ENCODE data around the gene TSC1. TPM values are rescaled to one million over a fixed set of nuclear protein-coding genes. Genes with fewer than 3 reads are reported as not detected.

The TSC1 gene
- total and polyA plus RNA-seq, 2 donors: 15.1 to 18.7 TPM

DNA sequence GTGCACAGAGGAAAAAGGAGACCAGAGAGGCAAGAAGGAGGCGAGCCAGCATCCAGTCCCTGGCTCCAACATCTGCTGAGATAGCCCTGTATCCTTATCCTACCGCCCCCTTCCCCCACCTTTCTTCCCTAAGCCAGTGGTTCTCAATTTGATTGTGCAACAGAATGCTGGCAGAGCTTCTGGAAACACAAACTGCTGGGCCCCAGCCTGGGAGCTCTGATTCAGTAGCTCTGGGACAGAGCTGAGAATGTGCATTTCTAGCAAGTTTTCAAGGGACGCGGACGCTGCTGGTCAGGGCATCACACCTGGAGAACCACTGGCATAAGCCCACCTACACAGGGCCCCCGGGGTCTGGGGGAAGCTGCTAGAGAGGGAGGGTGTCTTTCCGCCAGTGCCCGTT lies 87.4 kb downstream of the TSC1 start:
- Histone ChIP-seq H3K9me3 (ENCODE audit: control insufficient read depth in 2 of 2, insufficient read depth in 1 of 2, low read length in 1 of 2) (peaks cover 0 to 3% of the 10 kb centered on the region in 2 donors), H3K4me3 (ENCODE audit: low read length in 2 of 2) (no peak overlapping the region), H3K27me3 (ENCODE audit: control insufficient read depth in 2 of 2, insufficient read depth in 1 of 2, low read length in 1 of 2) (no peaks in the 10 kb centered on the region), H3K27ac (ENCODE audit: low read depth in 1 of 2, low read length in 1 of 2) (peak overlapping the region; percentile 58 to 61), H3K36me3 (ENCODE audit: control insufficient read depth in 2 of 2, insufficient read depth in 2 of 2, low read length in 1 of 2) (no peaks in the 10 kb centered on the region), H3K4me1 (ENCODE audit: control insufficient read depth in 2 of 2, insufficient read depth in 2 of 2, low read length in 2 of 2) (peaks cover 66 to 91% of the 10 kb centered on the region in 2 donors)
- no peak for DNase-seq (ENCODE audit: low read depth in 6 of 9, low spot score in 9 of 9)
- 88% methylated on average over 8 of the region's 8 CpGs for whole genome bisulfite sequencing

DNA sequence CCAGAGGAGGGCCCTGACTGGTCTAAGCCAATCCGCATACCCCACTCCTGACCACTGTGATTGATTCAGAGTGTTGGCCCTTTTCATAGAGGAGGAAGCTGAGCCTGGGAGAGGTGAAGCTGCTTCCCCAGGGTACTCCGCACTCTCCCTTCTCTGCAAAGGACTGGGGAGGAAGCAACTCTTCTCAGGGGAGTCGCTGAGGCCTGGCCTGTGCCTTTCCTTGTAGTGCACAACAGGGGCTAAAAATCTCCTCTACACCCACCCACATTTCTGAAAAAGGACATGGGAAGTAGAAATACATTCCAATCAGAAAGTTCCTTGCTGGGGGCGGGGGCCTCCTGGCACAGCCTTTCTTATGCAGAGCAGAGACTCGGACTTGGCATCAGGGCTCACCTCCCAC lies 88.5 kb downstream of the TSC1 start:
- no peak overlapping the region for H3K27ac ChIP-seq (ENCODE audit: low read depth in 1 of 2, low read length in 1 of 2)
- peaks cover 0 to 3% of the 10 kb centered on the region in 2 donors for H3K9me3 ChIP-seq (ENCODE audit: control insufficient read depth in 2 of 2, insufficient read depth in 1 of 2, low read length in 1 of 2)
- no peaks in the 10 kb centered on the region for H3K36me3 ChIP-seq (ENCODE audit: control insufficient read depth in 2 of 2, insufficient read depth in 2 of 2, low read length in 1 of 2)
- H3K4me1 ChIP-seq (ENCODE audit: control insufficient read depth in 2 of 2, insufficient read depth in 2 of 2, low read length in 2 of 2): peaks cover 64 to 91% of the 10 kb centered on the region in 2 donors
- no peak overlapping the region for H3K4me3 ChIP-seq (ENCODE audit: low read length in 2 of 2)
- H3K27me3 ChIP-seq (ENCODE audit: control insufficient read depth in 2 of 2, insufficient read depth in 1 of 2, low read length in 1 of 2): no peaks in the 10 kb centered on the region
- no peak for DNase-seq (ENCODE audit: low read depth in 6 of 9, low spot score in 9 of 9)
- 97% methylated on average over 5 of the region's 5 CpGs for WGBS

DNA sequence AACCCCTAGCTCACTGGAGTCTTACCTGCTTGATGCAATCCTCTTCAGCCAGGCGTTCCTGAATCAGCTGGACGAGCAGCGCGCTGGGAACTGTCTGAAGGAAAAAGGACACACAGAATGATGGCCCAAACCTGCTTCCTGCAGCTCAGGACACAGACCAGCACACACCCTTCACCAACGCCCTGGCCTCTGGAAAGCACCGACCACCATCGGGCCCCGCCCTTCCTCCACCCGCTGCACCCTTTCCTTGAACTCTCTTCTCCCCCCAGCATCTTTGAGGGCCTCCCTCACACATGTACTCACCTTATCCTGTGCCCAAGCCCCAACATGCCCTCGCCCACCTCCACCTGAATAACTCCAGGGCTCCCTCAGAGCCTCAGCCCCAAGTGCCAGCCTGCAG lies 89.6 kb downstream of the TSC1 start:
- no peak for DNase-seq (ENCODE audit: low read depth in 6 of 9, low spot score in 9 of 9)
- WGBS: 81% methylated on average over 10 of the region's 10 CpGs
- H3K27me3 ChIP-seq (ENCODE audit: control insufficient read depth in 2 of 2, insufficient read depth in 1 of 2, low read length in 1 of 2): no peaks in the 10 kb centered on the region
- H3K4me3 ChIP-seq (ENCODE audit: low read length in 2 of 2): no peak overlapping the region
- no peaks in the 10 kb centered on the region for H3K36me3 ChIP-seq (ENCODE audit: control insufficient read depth in 2 of 2, insufficient read depth in 2 of 2, low read length in 1 of 2)
- no peak overlapping the region for H3K27ac ChIP-seq (ENCODE audit: low read depth in 1 of 2, low read length in 1 of 2)
- H3K9me3 ChIP-seq (ENCODE audit: control insufficient read depth in 2 of 2, insufficient read depth in 1 of 2, low read length in 1 of 2): peaks cover 0 to 3% of the 10 kb centered on the region in 2 donors
- H3K4me1 ChIP-seq (ENCODE audit: control insufficient read depth in 2 of 2, insufficient read depth in 2 of 2, low read length in 2 of 2): peaks cover 56 to 91% of the 10 kb centered on the region in 2 donors

DNA sequence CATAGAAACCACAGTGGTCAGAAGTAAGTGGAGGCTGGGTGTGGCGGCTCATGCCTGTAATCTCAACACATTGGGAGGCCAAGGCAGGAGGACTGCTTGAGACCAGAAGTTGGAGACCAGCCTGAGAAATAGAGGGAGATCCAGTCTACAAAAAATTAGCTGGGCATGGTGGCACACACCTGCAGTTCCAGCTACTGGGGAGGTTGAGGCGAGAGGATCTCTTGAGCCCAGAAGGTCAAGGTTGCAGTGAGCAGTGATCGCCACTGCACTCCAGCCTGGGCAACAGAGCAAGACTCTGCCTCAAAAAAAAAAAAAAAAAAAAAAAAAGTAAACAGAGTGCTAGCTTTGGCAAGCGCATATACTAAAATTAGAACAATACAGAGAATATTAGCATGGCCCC lies 90.9 kb downstream of the TSC1 start:
- Histone ChIP-seq H3K27ac (ENCODE audit: low read depth in 1 of 2, low read length in 1 of 2) (peak overlapping the region in 1 of 2 donors; percentile 26), H3K9me3 (ENCODE audit: control insufficient read depth in 2 of 2, insufficient read depth in 1 of 2, low read length in 1 of 2) (peaks cover 0 to 3% of the 10 kb centered on the region in 2 donors), H3K36me3 (ENCODE audit: control insufficient read depth in 2 of 2, insufficient read depth in 2 of 2, low read length in 1 of 2) (no peaks in the 10 kb centered on the region), H3K27me3 (ENCODE audit: control insufficient read depth in 2 of 2, insufficient read depth in 1 of 2, low read length in 1 of 2) (no peaks in the 10 kb centered on the region), H3K4me1 (ENCODE audit: control insufficient read depth in 2 of 2, insufficient read depth in 2 of 2, low read length in 2 of 2) (peaks cover 50 to 91% of the 10 kb centered on the region in 2 donors), H3K4me3 (ENCODE audit: low read length in 2 of 2) (no peak overlapping the region)
- no peak for DNase-seq (ENCODE audit: low read depth in 6 of 9, low spot score in 9 of 9)
- 98% methylated on average over 4 of the region's 4 CpGs for WGBS

DNA sequence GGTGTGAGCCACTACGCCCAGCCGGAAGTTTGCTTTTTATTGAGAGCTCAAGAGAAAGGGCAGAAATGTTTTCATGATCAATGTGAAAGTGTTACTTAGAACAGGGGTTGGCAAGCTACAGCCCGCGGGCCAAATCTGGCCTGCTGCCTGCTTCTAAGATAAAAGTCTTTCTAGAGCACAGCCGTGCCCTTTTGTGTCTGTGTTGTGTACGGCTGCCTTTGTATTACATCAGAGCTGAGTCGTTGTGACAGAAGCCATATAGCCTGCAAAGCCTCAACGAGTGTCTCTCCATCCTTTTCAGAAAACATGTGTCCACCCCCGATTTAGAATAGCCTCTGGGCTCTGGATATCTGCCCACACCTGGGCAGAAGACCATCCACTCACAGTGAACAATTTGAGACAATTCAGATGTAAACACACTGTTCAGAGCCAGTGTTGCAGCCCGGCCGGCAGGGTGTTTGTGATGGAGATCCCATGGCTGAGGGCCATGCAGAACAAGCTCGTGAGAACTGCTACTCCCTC lies 95.2 kb downstream of the TSC1 start:
- Histone ChIP-seq H3K36me3 (ENCODE audit: control insufficient read depth in 2 of 2, insufficient read depth in 2 of 2, low read length in 1 of 2) (no peaks in the 10 kb centered on the region), H3K27ac (ENCODE audit: low read depth in 1 of 2, low read length in 1 of 2) (peak overlapping the region; percentile 94 to 96), H3K4me3 (ENCODE audit: low read length in 2 of 2) (no peak overlapping the region), H3K27me3 (ENCODE audit: control insufficient read depth in 2 of 2, insufficient read depth in 1 of 2, low read length in 1 of 2) (no peaks in the 10 kb centered on the region), H3K4me1 (ENCODE audit: control insufficient read depth in 2 of 2, insufficient read depth in 2 of 2, low read length in 2 of 2) (peaks cover 56 to 84% of the 10 kb centered on the region in 2 donors), H3K9me3 (ENCODE audit: control insufficient read depth in 2 of 2, insufficient read depth in 1 of 2, low read length in 1 of 2) (peaks cover 0 to 3% of the 10 kb centered on the region in 2 donors)
- 46% methylated on average over 12 of the region's 12 CpGs for WGBS
- peak in 4 of 9 donors; percentile 44 to 79 (median 56) for DNase-seq (ENCODE audit: low read depth in 6 of 9, low spot score in 9 of 9)

DNA sequence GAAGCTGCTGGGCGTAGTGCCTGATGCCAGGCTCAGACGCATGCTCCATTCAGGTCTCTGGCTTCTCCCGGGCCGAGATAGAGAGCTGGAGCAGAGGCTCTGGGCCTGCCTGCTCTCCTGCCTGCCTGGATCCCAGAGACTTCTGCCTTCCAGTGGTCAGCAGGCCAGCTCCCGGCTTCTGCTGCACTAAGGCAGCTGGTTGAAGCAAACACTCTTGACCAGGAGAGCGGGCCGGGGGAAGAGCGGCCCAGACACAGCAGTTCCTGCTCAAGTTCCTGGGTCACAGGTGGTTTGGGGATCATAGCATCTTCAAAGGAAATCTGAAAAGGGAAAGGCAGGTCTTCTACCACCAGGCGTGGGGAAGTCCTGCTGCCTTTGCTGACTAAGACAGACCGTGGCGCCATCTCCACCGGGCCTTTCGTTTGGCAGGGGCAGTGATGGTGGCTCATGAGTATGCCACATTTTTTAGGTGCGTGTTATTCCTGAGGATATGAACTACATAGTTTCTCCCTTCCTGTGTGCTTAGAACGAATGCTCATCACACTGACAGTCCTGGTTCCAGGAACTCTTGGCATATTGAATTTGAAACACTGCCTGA lies 97.4 kb downstream of the TSC1 start:
- H3K4me3 ChIP-seq (ENCODE audit: low read length in 2 of 2): no peak overlapping the region
- H3K27ac ChIP-seq (ENCODE audit: low read depth in 1 of 2, low read length in 1 of 2): peak overlapping the region; percentile 39 to 69
- no peaks in the 10 kb centered on the region for H3K27me3 ChIP-seq (ENCODE audit: control insufficient read depth in 2 of 2, insufficient read depth in 1 of 2, low read length in 1 of 2)
- H3K4me1 ChIP-seq (ENCODE audit: control insufficient read depth in 2 of 2, insufficient read depth in 2 of 2, low read length in 2 of 2): peaks cover 52 to 78% of the 10 kb centered on the region in 2 donors
- WGBS: 94% methylated on average over 15 of the region's 15 CpGs
- H3K9me3 ChIP-seq (ENCODE audit: control insufficient read depth in 2 of 2, insufficient read depth in 1 of 2, low read length in 1 of 2): no peaks in the 10 kb centered on the region
- H3K36me3 ChIP-seq (ENCODE audit: control insufficient read depth in 2 of 2, insufficient read depth in 2 of 2, low read length in 1 of 2): no peaks in the 10 kb centered on the region
- DNase-seq (ENCODE audit: low read depth in 6 of 9, low spot score in 9 of 9): no peak

DNA sequence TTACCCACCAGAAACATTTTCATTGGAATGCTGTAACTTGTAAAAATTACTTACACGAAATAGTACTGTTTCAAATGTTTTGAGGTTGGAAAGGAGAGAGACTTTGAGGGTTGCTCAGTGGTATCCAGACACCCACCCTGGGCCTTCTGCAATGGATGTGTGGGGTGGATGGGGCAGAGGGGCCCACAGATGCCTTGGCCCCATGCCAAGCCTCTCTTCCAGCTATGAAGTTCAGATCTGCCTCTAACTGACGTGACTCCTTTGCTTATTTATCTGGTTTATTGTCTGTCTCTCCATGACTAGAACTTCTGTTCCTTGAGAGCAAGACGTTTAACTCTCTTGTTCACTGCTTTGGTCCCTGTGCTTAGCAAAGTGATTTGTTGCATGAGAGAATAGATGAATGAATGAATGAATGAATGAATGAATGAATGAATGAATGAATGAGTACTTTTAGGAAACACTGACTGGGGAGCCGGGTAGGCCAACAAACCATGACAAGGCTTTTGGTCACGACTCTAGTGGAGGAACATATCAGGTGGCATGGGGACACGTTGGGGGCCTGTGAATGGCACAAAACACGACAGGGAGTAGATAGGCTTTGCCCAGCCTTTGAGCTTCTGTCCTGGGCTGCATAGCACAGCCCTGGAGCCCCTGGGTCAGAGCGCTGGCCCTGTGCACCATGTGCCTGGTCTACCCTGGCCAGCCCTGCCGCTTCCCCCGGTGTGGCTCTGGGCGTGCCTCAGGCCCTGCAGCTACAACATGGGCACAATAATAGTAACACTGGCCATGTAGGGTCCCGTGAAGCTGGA lies 98.1 kb downstream of the TSC1 start:
- H3K27ac ChIP-seq (ENCODE audit: low read depth in 1 of 2, low read length in 1 of 2): peak overlapping the region in 1 of 2 donors; percentile 69
- no peaks in the 10 kb centered on the region for H3K9me3 ChIP-seq (ENCODE audit: control insufficient read depth in 2 of 2, insufficient read depth in 1 of 2, low read length in 1 of 2)
- H3K36me3 ChIP-seq (ENCODE audit: control insufficient read depth in 2 of 2, insufficient read depth in 2 of 2, low read length in 1 of 2): peaks cover 0 to 2% of the 10 kb centered on the region in 2 donors
- no peaks in the 10 kb centered on the region for H3K27me3 ChIP-seq (ENCODE audit: control insufficient read depth in 2 of 2, insufficient read depth in 1 of 2, low read length in 1 of 2)
- DNase-seq (ENCODE audit: low read depth in 6 of 9, low spot score in 9 of 9): no peak
- H3K4me1 ChIP-seq (ENCODE audit: control insufficient read depth in 2 of 2, insufficient read depth in 2 of 2, low read length in 2 of 2): peaks cover 47 to 71% of the 10 kb centered on the region in 2 donors
- H3K4me3 ChIP-seq (ENCODE audit: low read length in 2 of 2): no peak overlapping the region
- WGBS: 78% methylated on average over 12 of the region's 12 CpGs

DNA sequence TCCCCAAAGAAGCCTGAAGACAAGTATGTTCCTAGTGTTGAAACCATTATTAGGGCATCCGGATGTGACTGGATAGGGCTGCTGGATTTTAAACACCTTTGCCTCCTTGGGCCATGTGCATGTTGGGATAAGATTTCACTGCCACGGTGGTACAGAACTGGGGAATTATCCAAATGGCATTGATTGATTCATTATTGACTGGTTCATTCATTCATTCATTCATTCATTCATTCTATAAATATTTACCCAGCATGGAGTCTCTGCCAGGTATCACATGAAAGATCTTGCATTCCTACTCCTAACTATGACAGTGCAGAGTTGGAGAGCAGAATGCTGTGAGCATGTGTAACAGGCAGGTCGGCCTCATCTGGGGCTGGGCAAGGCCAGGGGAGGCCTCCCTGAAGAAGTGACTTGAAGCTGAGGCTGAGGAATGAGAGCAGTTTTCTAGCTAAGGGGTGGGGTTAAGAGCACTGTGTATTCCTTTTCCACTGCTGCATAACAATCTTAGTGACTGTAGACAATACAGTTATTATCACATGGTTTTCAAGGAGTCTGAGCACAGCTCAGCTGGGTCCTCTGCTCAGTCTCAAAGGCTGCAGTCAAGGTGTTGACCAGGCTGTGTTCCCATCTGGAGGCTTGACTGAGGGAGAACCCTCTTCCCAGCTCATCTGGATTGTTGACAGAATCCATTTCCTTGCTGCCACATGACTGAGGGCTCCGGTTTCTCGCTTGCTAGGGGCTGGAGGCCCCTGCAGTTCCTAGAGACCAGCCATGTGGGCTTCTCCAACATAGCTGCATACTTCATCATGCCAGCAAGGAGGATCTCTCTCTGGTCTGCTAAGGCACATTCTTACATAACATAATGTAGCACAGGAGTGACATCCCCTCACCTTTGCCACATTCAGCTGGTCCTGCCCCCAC lies 102.0 kb downstream of the TSC1 start:
- Histone ChIP-seq H3K27me3 (ENCODE audit: control insufficient read depth in 2 of 2, insufficient read depth in 1 of 2, low read length in 1 of 2) (no peaks in the 10 kb centered on the region), H3K27ac (ENCODE audit: low read depth in 1 of 2, low read length in 1 of 2) (no peak overlapping the region), H3K4me3 (ENCODE audit: low read length in 2 of 2) (no peak overlapping the region), H3K9me3 (ENCODE audit: control insufficient read depth in 2 of 2, insufficient read depth in 1 of 2, low read length in 1 of 2) (no peaks in the 10 kb centered on the region), H3K36me3 (ENCODE audit: control insufficient read depth in 2 of 2, insufficient read depth in 2 of 2, low read length in 1 of 2) (peaks cover 0 to 4% of the 10 kb centered on the region in 2 donors), H3K4me1 (ENCODE audit: control insufficient read depth in 2 of 2, insufficient read depth in 2 of 2, low read length in 2 of 2) (peaks cover 29 to 49% of the 10 kb centered on the region in 2 donors)
- DNase-seq (ENCODE audit: low read depth in 6 of 9, low spot score in 9 of 9): no peak
- WGBS: 95% methylated on average over 5 of the region's 5 CpGs
